Iris pigment epithelial cell (primary cell): ENCODE results near the gene UBE2G2.

Source experiments
- DNase-seq: peaks from one replicate; pipeline ENCODE4 v3.0.0-alpha.2; 2011; ENCODE audit warnings: low read depth

UBE2G2 gene

GRCh38 chr21:44815225-44815624 is 13.6 kb upstream of the UBE2G2 start:
- DNase-seq = no peak

DNA sequence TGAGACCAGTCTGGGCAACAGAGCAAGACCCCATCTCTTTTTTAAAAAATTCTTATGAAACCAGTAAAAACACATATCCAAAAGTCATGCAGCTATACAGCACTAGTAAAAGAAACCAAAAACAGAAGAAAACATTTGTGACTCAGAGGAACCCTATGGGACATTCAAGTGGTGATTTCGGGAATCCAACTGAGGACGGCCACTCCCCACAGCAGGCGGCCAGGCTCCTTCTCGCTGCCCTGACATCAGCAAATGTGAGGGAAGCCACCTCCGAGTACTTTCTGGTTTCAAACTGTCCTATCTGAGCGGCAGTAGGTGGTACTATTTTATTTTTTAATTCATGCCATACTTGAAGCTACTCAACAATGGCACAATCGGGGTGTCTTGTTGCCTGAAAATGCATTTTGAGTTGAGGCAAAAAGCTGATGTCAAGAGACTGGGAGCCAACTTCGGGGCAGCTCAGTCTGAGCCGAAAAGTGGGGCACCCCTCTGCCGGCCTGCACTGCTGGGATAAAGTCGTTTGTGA is 12.9 kb upstream of the UBE2G2 start:
- DNase-seq = no peak

DNA sequence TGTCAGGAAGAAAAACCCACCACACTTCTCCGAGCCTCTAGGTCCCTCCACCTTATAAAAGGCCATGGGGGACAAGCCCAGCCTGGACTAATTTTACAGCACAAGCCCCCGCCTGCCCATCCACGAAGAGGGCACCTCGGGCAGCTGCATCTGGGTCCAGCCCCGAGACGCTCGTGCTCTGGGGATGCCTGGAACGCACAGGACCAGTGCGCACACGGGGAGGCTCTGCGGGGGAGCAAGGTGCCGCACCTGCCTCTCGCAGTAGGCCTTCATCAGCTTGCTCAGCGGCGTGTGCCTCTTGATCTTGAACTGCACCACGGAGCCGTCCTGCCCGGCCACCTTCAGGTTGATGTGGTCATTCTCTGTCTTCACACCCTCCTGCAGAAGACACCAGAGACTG is 12.1 kb upstream of the UBE2G2 start:
- no peak for DNase-seq

GRCh38 chr21:44813149-44813548 is 11.5 kb upstream of the UBE2G2 start:
- DNase-seq = no peak

DNA sequence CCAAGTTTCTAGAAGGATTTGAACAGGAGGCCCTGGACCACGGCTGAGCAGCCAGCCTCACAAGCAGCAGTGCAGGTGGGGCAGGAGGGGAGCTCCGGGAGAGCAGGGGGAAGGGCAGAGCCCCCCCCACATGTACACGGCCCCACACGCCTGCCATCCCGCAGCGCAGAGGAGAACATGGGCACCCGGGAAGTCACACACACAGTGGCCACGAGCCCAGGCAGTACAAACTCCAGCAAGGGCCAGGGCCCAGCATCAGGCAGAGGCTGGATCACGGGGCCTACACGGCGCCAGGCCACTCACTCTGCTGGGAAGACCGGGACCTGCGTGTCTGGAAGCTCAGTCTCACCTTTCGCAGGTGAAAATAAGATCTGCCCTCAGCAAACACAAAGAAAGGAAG is 11.0 kb upstream of the UBE2G2 start:
- DNase-seq = no peak

GRCh38 chr21:44810779-44811178 is 9.2 kb upstream of the UBE2G2 start:
- DNase-seq = no peak

DNA sequence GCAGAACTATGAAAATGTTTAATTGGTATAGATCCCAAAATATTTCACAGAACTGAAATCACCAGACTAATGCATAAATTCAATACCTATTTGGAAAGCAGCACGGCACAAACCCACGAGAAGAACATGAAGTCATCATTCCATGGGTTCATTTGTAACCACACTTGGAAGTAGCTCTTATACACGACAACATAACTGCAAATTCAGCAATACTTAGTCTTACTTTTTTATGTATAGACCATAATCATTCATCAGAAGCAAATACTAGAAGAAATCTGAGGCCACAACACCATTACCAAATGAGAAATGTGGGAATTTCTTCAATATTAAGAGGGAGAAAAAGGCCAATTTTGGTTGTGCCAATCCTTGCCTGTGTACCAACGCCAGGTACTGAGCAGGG is 4.2 kb upstream of the UBE2G2 start:
- DNase-seq = no peak

DNA sequence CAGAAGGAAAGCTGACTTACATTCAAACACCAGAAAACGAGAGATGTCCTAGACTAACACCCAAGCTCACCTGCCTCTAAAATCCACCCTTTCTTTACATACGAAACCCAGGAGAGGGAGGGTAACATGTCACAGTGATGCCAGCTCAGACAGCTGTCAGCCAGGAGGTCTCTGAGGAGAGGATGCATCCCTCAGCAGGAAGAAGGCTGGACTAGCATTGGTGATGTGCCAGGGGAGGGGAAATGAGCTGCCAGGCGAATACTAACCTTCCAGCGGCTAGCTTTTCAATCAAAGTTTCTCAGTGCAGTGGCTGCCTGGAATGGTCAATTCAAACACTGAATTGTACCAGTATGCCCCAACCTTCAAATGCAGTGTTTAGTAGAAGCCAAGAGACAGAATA is 3.6 kb upstream of the UBE2G2 start:
- DNase-seq = no peak

DNA sequence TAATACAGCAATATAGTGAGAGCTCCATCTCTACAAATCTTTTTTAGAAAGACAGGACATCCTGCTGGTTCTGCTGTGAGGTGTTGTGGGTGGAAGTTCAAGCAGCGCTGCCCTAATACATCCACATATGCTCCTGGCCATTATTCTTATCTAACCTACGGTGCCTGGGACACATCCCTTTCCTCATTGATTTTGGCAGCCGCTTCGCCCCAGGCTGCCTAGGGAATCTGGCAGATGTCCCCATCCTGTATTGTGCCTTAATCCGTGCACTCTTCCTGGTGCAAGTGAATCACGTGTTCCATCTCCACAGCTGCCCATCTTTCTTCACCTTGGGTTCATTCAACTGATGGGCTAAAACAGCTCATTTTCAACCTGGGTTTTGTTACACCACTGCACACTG is 3.1 kb upstream of the UBE2G2 start:
- DNase-seq = no peak

DNA sequence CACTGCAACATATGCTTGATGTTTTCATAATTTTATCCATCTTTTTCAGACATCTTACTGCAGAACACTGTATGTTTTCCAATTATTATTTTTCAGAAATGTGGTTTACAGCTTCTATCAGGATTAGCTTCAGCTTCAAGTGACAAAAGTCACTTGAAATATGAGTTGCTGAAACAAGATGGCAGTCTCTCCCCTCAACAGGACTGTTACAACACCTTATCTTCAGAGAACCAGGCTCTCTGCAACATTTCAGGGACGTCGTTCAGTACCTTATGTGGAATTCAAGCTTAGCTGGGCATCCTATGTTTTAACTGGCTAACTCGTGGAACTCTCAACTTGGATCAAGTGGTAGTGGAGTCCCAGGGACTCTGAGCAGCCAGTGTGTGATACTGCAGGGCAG is 2.0 kb upstream of the UBE2G2 start:
- no peak for DNase-seq

GRCh38 chr21:44802396-44803153 is 955 bp upstream of the UBE2G2 start:
- DNase-seq = no peak

GRCh38 chr21:44800971-44801467 is 601 bp downstream of the UBE2G2 start:
- DNase-seq = no peak

DNA sequence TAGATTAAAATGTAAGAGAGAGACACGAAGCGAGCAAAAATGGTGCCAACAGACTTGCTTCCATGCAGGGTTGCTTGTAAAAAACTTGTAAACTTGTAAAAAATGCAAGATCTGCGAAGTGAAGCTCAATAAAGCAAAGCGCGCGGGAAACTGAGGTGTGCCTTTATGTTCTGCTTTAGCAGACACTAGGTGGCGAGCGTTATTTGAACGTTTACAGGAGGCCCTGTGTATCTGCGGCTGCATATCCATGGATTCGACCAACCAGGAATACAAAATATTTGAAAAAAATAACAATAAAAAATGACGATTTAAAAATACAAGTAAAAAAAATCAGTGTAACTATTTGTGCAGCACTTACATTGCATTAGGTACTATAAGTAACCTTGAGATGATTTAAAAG is 1.5 kb downstream of the UBE2G2 start:
- DNase-seq = no peak

DNA sequence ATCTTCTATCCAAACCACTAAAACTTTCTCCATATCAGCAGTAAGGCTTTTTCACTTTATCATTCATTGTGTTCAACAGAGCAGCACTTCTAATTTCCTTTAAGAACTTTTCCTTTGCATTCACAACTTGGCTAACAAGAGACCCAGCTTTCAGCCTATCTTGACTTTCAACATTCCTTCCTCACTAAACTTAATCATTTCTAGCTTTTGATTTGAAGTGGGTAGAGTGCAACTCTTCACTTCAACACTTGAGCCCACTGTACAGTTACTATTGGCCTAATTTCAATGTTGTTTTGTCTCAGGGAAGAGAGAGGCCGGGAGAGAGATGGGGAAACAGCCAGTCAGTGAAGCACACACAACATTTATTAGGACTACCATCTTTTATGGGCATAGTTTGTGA is 2.0 kb downstream of the UBE2G2 start:
- DNase-seq = no peak

DNA sequence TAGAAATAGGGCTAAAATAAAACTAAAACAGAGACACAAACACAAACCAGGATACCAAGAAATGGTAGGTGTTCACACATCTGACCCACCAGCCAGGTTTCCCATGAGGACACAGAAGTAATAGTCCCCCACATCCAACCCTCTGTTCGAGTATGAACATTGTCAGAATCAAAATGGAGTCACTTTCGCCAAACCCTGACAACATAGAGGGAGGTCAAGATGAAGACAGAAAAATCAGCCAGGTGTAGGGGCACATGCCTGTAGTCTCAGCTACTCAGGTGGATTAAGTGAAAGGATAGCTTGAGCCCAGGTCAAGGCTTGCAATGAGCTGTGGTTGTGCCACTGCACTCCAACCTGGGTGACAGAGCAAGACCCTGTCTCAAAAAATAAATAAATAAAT is 3.8 kb downstream of the UBE2G2 start:
- no peak for DNase-seq

DNA sequence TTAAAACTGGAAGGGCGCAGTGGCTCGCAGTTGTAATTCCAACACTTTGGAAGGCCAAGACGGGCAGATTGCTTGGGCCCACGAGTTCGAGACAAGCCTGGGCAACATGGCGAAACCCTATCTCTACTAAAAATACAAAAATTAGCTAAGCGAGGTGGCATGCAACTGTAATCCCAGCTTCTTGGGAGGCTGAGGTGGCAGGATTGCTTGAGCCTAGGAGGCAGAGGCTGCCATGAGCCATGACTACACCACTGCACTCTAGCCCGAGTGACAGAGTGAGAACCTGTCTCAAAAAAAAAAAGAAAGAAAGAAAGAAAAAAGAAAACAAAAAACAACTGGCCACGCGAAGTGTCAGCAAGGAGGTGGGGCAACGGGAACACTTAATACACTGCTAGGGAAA is 6.3 kb downstream of the UBE2G2 start:
- DNase-seq = no peak

DNA sequence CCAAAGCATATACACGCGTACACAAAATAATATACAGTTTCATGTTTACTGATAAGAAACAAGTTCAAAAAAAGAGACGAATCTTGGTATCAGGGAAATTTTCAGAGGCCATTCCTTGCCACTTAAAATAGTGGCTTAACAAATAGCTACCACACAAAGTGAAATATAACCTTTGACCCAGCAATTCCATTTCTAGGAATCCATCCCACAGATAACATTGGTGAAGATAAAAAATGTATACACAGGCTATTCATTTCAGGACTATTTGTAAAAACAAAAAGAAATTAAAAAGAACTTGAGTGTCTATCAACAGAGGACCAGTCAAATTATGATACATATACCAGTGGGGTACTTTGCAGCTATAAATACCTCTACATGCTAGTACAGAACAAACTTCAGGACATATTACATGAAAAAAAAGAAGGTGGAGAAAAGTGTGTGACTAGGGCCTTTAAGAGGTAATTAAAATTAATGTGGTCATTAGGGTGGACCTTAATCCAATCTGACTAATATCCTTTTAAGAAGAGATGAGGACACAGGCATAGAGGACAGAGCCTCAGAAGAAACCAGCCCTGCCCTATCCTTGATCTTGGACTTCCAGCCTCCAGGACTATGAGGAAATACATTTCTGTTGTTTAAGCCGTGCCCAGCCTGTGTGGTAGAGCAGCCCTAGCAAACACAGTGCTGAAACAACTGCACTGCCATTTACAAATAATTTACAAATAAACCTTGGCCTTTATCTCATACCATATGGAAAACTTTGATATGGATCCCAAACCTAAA is 7.8 kb downstream of the UBE2G2 start:
- DNase-seq = no peak

DNA sequence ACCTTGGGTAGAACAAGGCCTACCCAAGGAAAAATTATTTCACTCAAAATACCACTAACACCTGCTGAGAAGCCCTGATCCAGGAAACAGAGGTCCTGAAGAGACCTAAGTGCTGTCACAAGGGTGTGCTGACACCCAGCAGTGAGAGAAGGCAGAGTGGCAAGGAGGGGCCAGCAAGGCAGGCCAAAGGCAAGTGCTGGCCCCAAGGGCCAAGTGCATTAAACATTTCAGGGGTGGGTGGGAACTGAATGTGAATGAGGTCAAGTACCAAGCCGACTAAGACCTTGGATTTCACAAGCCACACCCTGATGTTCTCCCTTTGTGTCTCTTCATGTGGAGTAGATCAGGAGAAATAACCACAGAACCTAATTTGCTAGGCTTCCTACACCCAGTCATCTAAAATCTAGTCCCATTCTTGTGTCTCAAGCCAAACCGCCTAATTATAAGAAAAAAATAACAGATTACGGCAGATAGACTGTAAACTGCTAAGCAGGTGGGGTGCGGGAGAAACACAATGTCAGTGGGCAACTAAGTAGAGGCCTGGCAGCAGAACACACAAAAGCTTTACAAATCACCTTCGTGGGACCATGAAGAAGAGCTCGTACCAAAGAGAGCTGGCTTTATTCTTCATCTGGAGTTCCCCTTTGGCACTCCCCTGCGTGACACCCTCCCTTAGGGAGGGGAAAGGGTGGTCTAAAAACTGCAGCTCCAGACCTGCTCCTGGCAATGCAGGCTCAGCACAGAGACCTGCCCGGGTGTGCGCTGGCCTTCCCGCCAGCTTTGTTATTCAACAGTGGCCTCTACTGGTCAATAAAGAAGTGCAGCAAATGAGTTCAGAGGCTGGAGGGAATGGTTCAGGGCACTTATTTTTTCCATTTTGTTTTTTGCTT is 8.7 kb downstream of the UBE2G2 start:
- DNase-seq = peak; percentile 59

DNA sequence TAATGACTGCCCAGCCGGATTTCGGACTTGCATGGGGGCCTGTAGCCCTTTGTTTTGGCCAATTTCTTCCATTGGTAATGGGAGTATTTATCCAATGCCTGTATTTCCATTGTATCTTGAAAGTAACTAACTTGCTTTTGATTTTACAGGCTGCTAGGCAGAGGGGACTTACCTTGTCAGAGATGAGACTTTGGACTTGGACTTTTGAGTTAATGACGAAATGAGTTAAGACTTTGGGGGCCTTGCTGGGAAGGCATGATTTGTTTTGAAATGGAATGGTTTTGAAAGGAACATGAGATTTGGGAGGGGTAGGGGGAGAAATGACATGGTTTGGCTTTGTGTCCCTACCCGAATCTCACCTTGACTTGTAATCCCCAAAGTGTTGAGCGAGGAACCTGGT is 9.6 kb downstream of the UBE2G2 start:
- no peak for DNase-seq

GRCh38 chr21:44791246-44791645 is 10.4 kb downstream of the UBE2G2 start:
- DNase-seq = no peak

GRCh38 chr21:44790368-44790767 is 11.3 kb downstream of the UBE2G2 start:
- DNase-seq = no peak

GRCh38 chr21:44789880-44790279 is 11.7 kb downstream of the UBE2G2 start:
- DNase-seq = peak; percentile 40
